GM23338 (cell line): ENCODE measurements around the gene TMEM201. TPM values are rescaled to one million over a fixed set of nuclear protein-coding genes. Genes with fewer than 3 reads are reported as not detected.

Experiments used
- ATAC-seq: fragments of 200-7000 bp; cut with Tn5 transposase; 3 replicates; pipeline ENCODE4 v1.9.1; 2020
- DNase-seq: peaks from one replicate; pipeline ENCODE4 v3.0.0-alpha.2; 2015; ENCODE audit warnings: low spot score
- H2AFZ ChIP-seq: fragments of 200-600 bp; sonication (generic); 2 replicates; pipeline ENCODE4 v1.8.0; 2016; ENCODE audit warnings: antibody characterized with exemption, mild to moderate bottlenecking, moderate library complexity
- H3F3A ChIP-seq: fragments of 200-600 bp; sonication (generic); replicated peaks from 2 replicates; pipeline ENCODE4 v1.8.0; 2017; ENCODE audit warnings: antibody characterized with exemption, mixed run types, low read depth
- H3K27ac ChIP-seq: fragments of 200-600 bp; sonication (generic); 2 replicates; pipeline ENCODE4 v1.6.1; 2016; ENCODE audit warnings: low read depth
- H3K27me3 ChIP-seq: fragments of 200-600 bp; sonication (generic); 2 replicates; pipeline ENCODE4 v1.8.0; 2016; ENCODE audit warnings: mild to moderate bottlenecking, mixed run types, moderate library complexity; ENCODE audit not compliant: insufficient read depth
- H3K36me3 ChIP-seq: fragments of 200-600 bp; sonication (generic); 2 replicates; pipeline ENCODE4 v1.8.0; 2016; ENCODE audit warnings: mild to moderate bottlenecking; ENCODE audit not compliant: insufficient read depth
- H3K4me1 ChIP-seq: fragments of 200-600 bp; sonication (generic); 2 replicates; pipeline ENCODE4 v1.8.0; 2016; ENCODE audit warnings: mild to moderate bottlenecking, moderate library complexity; ENCODE audit not compliant: insufficient read depth
- H3K4me2 ChIP-seq: fragments of 200-600 bp; sonication (generic); 2 replicates; pipeline ENCODE4 v1.7.1; 2017; ENCODE audit warnings: mixed run types
- H3K4me3 ChIP-seq: fragments of 200-600 bp; sonication (generic); 2 replicates; pipeline ENCODE4 v1.6.1; 2016; ENCODE audit warnings: mixed run types
- H3K79me2 ChIP-seq: fragments of 200-600 bp; sonication (generic); replicated peaks from 2 replicates; pipeline ENCODE4 v1.8.0; 2017; ENCODE audit warnings: mild to moderate bottlenecking; ENCODE audit not compliant: insufficient read depth
- H3K9me2 ChIP-seq: fragments of 200-600 bp; sonication (generic); 2 replicates; pipeline ENCODE4 v1.8.0; 2017; ENCODE audit not compliant: insufficient read depth
- H4K20me1 ChIP-seq: fragments of 200-600 bp; sonication (generic); replicated peaks from 2 replicates; pipeline ENCODE4 v1.8.0; 2017; ENCODE audit warnings: mild to moderate bottlenecking; ENCODE audit not compliant: insufficient read depth
- H3K27ac Mint-ChIP-seq: 2 replicates; pipeline ENCODE4 v1.8.0; 2020; ENCODE audit warnings: inconsistent platforms, mild to moderate bottlenecking, moderate library complexity, mixed read lengths
- H3K27me3 Mint-ChIP-seq: 3 replicates; pipeline ENCODE4 v1.8.0; 2022; ENCODE audit warnings: low read depth, mild to moderate bottlenecking, moderate library complexity, mixed read lengths, inconsistent platforms; ENCODE audit not compliant: insufficient read depth, poor library complexity
- H3K36me3 Mint-ChIP-seq: 3 replicates; pipeline ENCODE4 v1.8.0; 2021; ENCODE audit warnings: low read depth, mild to moderate bottlenecking, inconsistent platforms, moderate library complexity, mixed read lengths
- H3K4me1 Mint-ChIP-seq: 3 replicates; pipeline ENCODE4 v1.8.0; 2020; ENCODE audit warnings: mild to moderate bottlenecking, inconsistent platforms, mixed read lengths
- H3K4me3 Mint-ChIP-seq: 3 replicates; pipeline ENCODE4 v1.8.0; 2021; ENCODE audit warnings: moderate library complexity, mild to moderate bottlenecking, inconsistent platforms, mixed read lengths
- H3K9me3 Mint-ChIP-seq: 3 replicates; pipeline ENCODE4 v1.8.0; 2020; ENCODE audit warnings: moderate library complexity, mild to moderate bottlenecking, inconsistent platforms, mixed read lengths
- CREB1 ChIP-seq: fragments of 250-450 bp; sonication (Bioruptor Pico); IDR thresholded peaks from 2 replicates; pipeline ENCODE4 v1.5.0; 2020; ENCODE audit warnings: low read depth, mild to moderate bottlenecking, moderate library complexity
- JUNB ChIP-seq: IDR thresholded peaks from one replicate; pipeline ENCODE4 v1.6.1; 2016; ENCODE audit warnings: antibody characterized with exemption; ENCODE audit not compliant: unreplicated experiment
- NANOG ChIP-seq: IDR thresholded peaks from 2 replicates; pipeline ENCODE4 v1.6.1; 2016; ENCODE audit warnings: antibody characterized with exemption, borderline replicate concordance
- STAT1 ChIP-seq: IDR thresholded peaks from one replicate; pipeline ENCODE4 v1.6.1; 2016; ENCODE audit warnings: antibody characterized with exemption; ENCODE audit not compliant: unreplicated experiment
- ZNF331 ChIP-seq: fragments of 250-450 bp; sonication (Bioruptor Pico); IDR thresholded peaks from 2 replicates; pipeline ENCODE4 v1.5.0; 2020; ENCODE audit warnings: low read depth, mild to moderate bottlenecking, moderate library complexity
- polyA plus RNA-seq: library from polyadenylated mRNA; unstranded; fragments of >200 nt; fragmentation: Nextera tagmentation; extraction: Ambion mirVana; gene quantifications from 2 replicates; pipeline ENCODE4 v1.2.1, GENCODE V29; 2016
- total RNA-seq: library from RNA; depleted of rRNA; stranded (reverse); fragments of >200 nt; shearing (Covaris generic); gene quantifications from 2 replicates; pipeline ENCODE4 v1.2.3, GENCODE V29; 2014
- TF ChIP-seq, protein P1 (sequence below): fragments of 250-450 bp; sonication (Bioruptor Pico); IDR thresholded peaks from 2 replicates; pipeline ENCODE4 v1.5.0; 2020; ENCODE audit warnings: mild to moderate bottlenecking, moderate library complexity

Gene TMEM201
- total and polyA plus RNA-seq, 2 experiments from 2014 or later = 11.6 to 27.2 TPM

- TF ChIP-seq, protein P1, sequence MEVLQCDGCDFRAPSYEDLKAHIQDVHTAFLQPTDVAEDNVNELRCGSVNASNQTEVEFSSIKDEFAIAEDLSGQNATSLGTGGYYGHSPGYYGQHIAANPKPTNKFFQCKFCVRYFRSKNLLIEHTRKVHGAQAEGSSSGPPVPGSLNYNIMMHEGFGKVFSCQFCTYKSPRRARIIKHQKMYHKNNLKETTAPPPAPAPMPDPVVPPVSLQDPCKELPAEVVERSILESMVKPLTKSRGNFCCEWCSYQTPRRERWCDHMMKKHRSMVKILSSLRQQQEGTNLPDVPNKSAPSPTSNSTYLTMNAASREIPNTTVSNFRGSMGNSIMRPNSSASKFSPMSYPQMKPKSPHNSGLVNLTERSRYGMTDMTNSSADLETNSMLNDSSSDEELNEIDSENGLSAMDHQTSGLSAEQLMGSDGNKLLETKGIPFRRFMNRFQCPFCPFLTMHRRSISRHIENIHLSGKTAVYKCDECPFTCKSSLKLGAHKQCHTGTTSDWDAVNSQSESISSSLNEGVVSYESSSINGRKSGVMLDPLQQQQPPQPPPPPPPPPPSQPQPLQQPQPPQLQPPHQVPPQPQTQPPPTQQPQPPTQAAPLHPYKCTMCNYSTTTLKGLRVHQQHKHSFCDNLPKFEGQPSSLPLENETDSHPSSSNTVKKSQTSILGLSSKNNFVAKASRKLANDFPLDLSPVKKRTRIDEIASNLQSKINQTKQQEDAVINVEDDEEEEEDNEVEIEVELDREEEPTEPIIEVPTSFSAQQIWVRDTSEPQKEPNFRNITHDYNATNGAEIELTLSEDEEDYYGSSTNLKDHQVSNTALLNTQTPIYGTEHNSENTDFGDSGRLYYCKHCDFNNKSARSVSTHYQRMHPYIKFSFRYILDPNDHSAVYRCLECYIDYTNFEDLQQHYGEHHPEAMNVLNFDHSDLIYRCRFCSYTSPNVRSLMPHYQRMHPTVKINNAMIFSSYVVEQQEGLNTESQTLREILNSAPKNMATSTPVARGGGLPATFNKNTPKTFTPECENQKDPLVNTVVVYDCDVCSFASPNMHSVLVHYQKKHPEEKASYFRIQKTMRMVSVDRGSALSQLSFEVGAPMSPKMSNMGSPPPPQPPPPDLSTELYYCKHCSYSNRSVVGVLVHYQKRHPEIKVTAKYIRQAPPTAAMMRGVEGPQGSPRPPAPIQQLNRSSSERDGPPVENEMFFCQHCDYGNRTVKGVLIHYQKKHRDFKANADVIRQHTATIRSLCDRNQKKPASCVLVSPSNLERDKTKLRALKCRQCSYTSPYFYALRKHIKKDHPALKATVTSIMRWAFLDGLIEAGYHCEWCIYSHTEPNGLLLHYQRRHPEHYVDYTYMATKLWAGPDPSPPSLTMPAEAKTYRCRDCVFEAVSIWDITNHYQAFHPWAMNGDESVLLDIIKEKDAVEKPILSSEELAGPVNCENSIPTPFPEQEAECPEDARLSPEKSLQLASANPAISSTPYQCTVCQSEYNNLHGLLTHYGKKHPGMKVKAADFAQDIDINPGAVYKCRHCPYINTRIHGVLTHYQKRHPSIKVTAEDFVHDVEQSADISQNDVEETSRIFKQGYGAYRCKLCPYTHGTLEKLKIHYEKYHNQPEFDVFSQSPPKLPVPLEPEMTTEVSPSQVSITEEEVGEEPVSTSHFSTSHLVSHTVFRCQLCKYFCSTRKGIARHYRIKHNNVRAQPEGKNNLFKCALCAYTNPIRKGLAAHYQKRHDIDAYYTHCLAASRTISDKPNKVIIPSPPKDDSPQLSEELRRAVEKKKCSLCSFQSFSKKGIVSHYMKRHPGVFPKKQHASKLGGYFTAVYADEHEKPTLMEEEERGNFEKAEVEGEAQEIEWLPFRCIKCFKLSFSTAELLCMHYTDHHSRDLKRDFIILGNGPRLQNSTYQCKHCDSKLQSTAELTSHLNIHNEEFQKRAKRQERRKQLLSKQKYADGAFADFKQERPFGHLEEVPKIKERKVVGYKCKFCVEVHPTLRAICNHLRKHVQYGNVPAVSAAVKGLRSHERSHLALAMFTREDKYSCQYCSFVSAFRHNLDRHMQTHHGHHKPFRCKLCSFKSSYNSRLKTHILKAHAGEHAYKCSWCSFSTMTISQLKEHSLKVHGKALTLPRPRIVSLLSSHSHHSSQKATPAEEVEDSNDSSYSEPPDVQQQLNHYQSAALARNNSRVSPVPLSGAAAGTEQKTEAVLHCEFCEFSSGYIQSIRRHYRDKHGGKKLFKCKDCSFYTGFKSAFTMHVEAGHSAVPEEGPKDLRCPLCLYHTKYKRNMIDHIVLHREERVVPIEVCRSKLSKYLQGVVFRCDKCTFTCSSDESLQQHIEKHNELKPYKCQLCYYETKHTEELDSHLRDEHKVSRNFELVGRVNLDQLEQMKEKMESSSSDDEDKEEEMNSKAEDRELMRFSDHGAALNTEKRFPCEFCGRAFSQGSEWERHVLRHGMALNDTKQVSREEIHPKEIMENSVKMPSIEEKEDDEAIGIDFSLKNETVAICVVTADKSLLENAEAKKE = no peak
- no peak for TF ChIP-seq STAT1
- TF ChIP-seq CREB1 (CRISPR knock-in tag) = no peak
- no peak for TF ChIP-seq NANOG
These were observed 13.5 kb downstream of the TMEM201 start (continued) for GRCh38 chr1:9601942-9602793.

DNA sequence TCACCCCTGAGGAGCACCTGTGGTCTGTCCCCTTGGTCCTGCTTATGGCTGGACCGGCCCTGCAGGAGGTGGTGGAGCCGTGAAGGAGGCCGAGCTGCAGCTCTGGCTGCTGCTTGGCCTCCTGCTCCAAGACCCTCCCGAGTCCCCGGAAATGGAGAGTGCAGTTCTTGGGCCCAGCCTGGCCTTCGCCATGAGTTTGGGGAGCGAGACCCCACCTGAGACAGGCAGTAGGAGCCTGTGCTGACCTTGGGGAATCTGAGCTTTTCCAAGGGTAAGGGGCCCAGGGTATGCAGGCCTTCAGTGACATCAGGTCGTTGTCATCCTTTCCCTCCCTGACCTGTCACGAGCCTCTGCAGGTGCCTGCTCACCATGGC is 14.1 kb downstream of the TMEM201 start:
- H3K4me3 Mint-ChIP-seq = no peak overlapping the region
- peaks cover 7% of the 10 kb centered on the region for H3K27me3 Mint-ChIP-seq
- Histone ChIP-seq H3K27me3 (no peaks in the 10 kb centered on the region), H3K79me2 (no peaks in the 10 kb centered on the region), H3K36me3 (peaks cover 10% of the 10 kb centered on the region; the same call in 1 of the 2 replicates), H3K4me2 (no peak overlapping the region), H3F3A (no peaks in the 10 kb centered on the region), H3K9me2 (no peaks in the 10 kb centered on the region), H3K4me1 (no peaks in the 10 kb centered on the region), H3K27ac (no peak overlapping the region), H4K20me1 (peaks cover 4% of the 10 kb centered on the region; the same call in 1 of the 2 replicates), H3K4me3 (no peak overlapping the region), H2AFZ (no peak overlapping the region)
- TF ChIP-seq ZNF331 = no peak
- TF ChIP-seq STAT1 = no peak
- TF ChIP-seq JUNB = no peak
- DNase-seq = no peak
- no peak overlapping the region for H3K27ac Mint-ChIP-seq
- no peak for ATAC-seq
- H3K4me1 Mint-ChIP-seq = 0 out of 3 replicates have a peak, but pooled peaks cover 2% of the 10 kb centered on the region
- H3K36me3 Mint-ChIP-seq = peaks cover 28% of the 10 kb centered on the region
- H3K9me3 Mint-ChIP-seq = no peaks in the 10 kb centered on the region; the same call in 2 of the 3 replicates
